Measurements from ENCODE around the gene C19orf47.
"Not testable (repeated sequence)": the region's sequence is repeated elsewhere in the genome, so short reads cannot be mapped to it uniquely, and the experiment has no call there.

C19orf47 gene

DNA sequence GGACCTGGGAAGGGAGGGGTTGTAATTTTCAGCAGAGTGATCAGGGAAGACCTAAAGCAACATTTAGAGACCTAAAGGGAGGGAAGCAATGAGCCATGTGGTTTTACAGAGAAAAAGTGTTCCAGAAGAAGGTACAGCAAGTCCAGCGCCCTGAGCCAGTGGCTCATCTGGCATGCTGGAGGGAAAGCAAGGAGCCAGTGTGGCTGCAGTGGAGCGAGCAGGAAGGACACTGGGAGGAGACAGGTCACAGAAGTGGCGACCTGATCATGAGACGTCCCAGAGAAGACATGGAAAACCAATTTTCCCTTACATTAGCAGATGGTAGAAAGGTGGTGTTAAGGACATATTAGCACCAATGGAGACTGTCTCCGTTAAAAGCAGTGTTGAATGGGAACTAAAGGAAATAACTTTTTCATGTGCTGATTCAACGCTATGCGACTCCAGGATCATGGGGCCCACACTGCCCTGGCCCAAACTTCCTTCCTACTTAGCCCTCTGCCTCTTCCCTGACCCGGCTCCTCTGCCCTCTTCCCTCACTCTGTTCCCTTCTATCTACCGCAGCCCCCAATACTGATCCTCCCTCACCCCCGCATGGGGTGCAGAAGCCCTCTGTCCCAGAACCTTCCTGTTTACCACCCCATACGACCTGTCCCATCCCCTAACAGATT is 5.4 kb downstream of the C19orf47 start:
- no peak for DNase-seq

DNA sequence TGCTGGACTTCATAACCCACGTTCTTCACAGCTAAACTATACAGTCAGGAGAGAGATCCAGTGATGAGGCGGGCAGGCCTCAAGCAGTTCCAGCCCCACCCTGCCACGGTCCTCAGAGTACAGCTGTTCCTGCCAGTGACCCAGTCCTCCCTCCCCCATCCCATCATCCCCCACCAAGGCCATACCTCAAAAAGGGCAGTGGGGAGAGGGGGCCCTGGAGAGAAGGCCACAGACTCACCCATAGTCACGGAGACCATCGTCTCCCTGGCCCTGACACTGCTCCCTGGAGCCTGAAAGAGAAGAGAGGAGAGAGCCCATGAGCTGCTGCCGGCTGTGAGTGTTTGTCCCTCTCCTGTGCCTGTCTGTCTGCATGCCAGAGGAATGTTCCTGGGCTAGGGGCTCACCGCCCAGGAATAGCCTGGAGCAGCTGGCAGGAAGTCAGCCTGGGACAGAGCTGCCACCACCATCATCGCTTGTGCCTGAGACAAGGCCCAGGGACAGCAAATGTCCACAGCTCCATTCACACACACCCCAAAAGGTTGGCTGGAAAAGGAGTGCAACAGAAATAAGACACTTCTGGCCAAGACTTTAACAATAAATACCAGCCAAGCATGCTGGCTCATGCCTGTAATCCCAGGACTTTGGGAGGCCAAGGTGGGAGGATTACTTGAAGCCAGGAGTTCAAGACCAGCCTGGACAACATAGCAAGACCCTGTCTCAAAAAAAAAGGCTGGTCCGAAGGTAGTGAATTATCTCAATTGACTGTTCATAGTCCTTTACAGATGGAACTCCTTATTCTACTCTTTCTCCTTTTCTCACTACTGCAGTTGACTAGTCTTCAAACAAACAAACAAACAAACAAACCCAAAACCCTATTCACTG is 6.4 kb downstream of the C19orf47 start:
- DNase-seq, result no peak

DNA sequence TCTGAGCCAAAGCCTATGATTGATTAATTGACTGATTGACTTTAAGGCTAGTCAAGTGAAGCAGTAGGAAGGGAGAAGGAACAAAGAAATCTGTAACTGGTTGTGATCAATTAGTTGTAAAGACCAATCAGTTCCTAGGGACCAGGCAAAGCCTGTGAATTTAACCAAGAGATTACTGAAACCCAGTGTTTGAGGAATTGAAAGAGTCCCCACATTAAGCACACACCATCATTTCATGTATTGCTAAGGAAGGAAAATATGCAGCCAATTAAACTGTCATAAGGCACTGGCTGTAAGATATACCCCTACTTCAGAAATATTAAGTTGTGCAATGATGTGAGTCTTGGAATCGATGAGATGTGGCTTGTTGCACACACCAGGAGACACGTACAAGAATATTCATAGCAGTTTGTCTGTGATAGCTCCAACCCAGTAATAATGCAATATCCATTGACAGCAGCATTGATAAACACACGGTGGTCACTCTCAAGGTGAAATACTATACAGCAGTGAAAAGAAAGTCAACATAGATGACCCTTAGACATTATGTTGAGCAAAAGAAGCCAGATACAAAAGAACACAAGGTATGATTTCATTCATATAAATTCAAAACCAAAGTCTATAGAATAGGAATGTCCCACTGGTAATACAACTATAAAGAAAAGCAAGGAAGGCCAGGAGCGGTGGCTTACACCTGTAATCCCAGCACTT is 9.0 kb downstream of the C19orf47 start:
- DNase-seq, result no peak

DNA sequence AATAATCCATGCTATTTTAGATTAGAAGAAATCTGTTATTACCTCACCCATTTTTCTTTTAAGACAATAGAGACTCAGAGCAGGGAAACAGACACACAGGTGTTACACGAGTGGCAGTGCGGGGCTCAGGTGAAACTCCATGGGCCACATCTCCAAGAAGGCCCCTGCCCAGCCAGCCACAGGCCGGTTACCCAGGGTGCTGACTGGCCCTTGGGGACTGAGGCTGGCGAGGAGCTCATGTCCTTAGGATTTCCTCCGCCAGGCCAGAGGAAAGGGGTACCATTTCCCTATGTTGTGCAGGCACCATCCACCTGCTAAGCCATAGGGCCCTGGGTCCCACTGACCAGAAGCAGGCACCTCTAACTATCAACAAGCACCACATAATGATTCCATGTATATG is 10.6 kb downstream of the C19orf47 start:
- no peak for DNase-seq

DNA sequence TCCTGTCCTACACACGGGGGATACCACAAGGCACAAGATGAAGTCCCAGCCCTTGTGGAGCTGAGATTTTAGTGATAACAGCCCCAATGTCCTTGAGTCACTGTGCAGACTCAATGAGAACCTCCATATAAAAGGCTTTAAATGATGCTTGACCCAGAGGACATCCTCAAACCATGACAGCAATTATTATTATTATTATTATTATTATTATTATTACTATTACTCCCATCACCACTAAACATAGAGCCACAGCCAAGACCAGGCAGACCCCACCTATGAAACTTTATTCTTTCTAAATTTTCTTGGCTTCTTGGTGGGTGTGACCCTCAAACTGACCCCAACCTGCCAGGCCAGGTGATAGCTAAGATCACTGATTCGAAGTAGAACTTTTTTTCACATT is 11.1 kb downstream of the C19orf47 start:
- no peak for DNase-seq

DNA sequence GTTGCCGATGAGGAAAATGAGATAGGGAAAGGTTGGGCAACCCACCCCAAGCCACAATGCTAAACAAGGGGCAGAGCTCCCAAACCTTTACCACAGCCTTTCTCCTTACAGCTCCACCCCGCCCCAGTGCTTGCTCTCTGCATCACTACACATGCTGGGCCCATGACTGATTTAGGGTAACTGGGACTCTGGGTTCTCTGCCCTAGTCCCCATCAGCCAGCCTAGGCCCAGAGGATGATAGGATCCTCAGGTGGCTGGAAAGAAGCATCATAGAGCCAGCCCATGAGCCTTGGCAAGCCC is 11.6 kb downstream of the C19orf47 start:
- DNase-seq, result no peak

DNA sequence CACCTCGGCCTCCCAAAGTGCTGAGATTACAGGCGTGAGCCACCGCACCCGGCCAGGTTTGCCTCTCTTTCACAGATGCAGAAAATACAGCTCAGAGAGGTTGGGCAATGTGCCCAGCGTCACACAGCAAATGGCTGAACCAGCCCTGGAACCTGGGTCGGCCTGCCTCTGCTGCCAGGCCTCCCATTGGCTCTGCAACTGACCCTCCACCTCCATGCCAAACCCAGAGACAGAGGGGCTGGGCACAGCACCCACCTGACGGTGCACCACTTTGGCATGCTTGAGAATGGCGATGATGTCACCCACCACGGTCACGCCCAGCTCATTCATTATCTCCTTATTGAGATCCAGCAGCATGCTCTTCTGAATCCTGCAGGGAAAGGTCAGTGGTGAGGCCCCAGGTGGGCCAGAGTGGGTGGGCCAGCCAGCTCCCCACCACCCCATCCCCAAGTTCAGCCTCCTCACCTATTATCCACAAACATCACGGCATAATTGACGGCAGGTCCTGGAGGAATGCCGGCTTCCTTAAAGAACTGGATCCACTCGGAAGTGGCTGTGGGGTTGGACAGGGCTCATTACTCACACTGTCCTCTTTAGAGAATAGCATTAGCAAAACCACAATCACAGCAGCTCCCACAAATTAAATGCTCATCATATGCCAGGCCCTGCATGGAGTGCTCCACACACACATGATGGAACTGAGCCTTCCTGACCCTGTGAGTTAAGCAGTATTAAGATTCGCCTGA is 12.2 kb downstream of the C19orf47 start:
- DNase-seq, result no peak

DNA sequence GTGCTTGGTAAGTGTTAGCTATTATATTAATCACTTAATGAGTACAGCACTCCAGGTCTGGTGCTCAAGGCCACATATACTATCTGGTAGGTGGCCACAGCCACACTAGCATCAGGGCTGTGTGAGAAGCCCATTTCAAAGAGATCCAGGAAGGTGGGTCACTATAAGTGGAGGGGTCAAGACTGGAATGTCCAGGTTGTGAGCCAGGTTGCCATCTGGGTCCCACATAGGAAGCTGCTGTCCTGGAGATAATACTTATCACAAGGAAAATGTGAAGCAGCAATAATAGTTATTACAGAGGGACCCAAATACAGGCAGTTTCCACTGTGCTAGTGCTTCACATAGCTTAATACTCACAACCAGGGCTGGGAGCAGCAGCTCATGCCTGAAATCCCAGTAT is 13.1 kb downstream of the C19orf47 start:
- no peak for DNase-seq

DNA sequence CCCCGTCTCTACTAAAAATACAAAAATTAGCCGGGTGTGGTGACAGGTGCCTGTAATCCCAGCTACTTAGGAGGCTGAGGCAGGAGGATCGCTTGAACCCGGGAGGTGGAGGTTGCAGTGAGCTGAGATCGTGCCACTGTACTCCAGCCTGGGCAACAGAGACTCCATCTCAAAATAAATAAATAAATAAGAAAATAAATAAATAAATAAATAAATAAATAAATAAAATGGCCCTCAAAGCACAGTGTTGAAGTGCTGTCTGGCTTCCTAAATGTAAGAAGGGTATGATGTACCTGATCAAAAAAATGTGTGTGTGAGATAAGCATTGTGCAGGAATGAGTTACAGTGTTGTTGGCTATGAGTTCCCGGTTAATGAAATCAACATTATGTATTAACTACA is 15.1 kb downstream of the C19orf47 start:
- DNase-seq, result not testable (repeated sequence)

DNA sequence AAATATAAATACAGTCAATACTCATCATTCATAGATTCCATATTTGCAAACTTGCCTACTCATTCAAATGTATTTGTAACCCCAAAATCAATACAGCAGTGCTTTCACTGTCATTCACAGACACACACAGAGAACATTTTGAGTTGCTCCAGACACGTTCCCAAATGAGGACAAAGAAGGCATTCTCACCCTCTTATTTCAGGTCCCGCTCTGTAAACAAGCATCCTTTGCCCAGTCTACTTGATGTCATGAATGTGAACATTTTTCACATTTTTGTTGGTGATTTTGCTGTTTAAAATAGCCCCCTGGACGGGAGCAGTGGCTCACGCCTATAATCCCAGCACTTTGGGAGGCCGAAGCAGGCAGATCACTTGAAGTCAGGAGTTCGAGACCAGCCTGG is 15.5 kb downstream of the C19orf47 start:
- DNase-seq, result no peak

DNA sequence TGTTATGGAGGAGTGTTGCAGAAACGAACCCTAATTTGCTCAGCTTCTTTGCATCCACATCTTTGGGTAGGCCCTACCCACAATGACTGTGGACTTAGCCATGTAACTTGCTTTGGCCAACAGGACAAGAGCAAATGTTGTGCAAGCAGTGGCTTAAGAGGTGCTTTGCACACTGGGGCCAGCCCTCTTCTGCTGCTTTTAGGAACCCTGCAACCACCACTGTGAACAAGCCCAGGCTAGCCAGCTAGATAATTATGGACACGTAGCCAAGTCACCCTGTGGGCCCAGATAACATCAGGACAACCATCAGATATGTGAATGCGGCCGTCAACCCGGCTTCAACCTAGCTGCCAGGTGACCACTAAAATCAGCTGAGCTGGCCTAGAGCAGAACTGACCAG is 17.1 kb downstream of the C19orf47 start:
- no peak for DNase-seq

DNA sequence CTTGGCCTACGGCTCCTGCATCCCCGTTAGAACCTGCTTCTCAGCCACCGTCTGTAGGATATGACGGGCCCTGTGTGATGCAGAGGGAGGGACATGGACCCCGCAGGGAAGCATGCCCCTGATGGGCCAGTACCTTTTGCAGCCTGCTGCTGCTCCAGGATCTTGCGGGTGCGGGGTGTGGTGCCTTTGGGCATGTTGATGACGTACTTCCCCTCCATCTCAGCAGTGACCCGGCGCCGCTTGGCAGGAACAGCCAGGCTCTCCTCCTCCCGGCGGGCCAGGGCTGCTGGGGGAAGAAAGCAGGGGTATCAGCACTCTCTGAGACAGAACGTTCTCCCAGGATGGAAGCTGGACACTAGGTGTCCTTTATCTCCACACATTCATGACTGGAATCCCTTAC is 22.0 kb downstream of the C19orf47 start:
- no peak for DNase-seq

DNA sequence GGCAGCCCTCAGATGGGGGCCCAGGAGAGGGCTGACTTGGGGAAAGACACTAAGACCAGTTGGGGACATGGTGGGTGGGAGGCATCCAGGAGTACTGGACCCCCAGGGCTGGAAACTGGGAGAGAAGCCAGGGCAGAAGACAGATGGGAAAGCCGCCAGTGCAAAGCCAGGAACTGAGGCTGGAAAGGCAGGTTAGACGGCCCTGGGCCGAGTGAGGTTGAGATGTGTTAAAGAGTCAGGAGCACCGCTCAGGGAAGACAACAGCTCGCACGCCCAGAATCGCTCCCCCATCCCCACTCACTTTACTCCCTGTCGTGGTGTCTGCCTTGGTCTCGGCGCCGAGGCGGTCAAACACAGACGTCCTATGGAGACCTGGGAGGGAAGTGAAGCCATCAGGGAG is 24.5 kb downstream of the C19orf47 start:
- DNase-seq, result no peak

DNA sequence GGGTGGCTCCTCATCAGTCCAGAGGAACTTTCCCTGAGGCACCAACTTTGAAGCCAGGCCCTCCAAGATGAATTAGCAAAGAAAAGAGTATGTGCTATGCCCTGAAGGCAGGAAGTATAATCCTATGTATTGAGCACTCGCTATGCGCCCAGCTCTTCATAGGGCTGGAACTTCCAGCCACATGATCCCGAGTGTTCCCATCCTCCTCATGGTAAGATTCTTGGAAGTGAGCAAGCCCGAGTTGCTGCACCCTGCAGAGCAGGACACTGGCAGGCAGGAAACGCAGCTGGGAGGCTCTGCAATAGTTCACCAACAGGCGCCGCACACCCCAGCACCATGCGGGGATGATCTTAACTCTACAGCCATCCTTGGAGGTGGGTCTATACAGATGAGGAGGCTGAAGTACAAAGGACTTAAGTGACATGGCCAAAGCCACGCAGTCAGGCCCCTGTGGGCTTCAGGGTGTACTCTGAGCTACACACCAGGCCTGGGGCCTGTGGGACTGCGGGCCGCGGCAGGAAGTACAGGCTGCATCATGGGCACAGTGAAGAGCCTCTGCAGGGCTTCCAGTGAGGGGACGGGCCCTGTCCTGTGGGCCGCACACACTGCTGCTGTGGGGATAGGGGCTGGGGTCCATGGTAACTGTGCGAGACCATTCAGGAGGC is 25.1 kb downstream of the C19orf47 start:
- no peak for DNase-seq

DNA sequence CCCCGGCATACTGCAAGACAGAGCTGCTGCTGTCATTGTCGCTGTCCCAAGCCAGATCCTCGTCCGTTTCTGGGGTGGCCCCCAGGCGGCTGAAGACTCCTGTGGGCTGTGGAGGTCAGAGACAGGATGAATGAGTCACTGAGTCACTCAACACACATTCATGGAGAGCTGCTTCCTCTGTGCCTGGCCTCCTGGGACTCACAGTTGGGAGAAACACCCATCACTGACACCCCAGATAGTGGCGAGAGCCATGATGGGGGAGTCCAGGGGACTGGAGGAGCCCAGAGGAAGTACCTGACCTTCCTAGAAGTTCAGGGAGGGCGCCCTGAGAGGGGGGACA is 26.0 kb downstream of the C19orf47 start:
- DNase-seq, result no peak

DNA sequence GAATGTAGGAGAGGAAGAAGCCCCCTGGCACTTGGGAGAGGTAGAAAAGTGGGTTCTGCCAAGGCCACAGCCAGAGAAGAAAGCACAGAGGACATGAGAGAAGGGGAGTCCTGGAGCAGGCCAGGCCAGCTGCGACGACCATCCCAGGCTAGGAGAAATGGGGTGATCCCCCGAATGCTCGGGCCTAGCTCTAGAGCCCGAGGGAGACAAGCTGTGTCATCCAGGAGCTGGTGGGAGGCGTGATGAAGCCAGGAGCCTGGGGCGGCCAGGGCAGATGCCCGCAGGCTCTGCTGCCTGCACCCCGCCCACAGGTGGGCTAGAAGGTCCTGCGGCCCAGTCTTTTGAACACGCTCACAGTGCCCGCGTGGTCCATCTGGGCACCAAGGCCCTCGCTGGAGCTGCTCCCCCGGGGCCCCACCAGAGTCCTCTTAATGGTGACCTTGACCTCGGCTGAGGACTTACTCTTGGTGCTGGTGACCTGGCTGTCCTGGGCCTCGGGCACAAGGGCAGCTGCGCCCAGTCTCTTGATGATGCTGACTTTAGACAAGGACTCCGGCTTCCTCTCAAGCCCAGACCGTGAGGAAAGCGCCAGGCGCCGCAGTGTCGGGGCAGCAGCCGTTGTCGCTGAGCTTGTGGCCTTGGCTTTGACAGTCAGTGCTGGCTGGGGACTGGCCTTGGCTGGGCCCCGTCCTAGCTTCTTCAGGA is 26.5 kb downstream of the C19orf47 start:
- no peak for DNase-seq

DNA sequence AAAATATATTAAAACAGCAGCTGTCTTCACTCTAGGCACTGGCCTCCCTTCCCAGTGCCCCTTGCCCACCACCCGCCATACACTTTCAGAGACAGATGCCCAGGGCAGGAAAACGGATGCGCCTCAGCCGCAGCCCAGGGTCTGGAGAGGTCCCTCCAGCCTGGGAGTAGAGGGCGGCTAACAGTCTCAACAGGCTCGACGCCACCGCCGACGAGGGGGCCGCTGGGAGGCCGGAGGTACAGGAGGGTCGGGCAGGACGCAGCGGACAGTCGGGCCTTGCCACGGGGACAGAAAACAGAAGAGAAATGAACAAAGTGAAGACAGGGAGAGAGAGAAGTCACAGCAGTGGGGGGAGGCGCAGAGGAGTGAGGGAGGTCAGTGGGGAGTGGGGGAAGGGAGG is 27.1 kb downstream of the C19orf47 start:
- no peak for DNase-seq

DNA sequence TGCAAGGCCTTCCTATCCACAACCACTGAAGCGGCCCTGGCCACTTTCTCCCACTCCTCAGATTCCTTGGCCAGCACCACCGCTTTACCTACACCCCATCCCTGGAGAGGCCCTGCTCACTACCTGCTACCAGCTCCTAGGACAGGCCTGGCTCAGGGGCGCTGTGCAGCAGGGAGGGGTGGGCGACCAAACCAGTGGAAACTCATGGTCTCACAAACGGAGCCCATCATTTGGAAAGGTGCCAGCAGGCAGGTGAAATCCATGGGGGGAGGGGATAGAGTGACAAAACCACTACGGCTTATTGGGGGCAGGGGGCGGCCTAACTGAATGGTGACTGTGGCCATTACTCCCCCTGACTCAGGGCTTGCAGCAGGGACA is 27.6 kb downstream of the C19orf47 start:
- DNase-seq, result no peak

DNA sequence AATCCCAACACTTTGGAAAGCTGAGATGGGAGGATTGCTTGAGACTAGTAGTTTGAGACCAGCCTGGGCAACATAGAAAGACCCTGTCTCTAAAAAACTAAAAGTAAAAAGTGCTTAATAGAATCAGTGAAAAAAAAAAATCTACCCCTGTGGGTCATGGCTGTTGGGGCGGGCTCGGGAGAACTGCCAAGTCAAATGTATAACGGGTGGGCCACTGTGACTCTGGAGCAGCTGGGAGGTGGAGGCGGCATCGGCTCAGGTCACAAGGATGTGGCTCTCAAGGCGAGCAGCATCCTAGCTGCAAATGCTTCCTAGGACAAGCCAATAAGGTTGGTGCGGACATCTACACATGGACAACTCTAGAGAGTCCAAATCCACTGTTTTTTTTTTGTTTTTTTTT is 30.9 kb downstream of the C19orf47 start:
- no peak for DNase-seq

DNA sequence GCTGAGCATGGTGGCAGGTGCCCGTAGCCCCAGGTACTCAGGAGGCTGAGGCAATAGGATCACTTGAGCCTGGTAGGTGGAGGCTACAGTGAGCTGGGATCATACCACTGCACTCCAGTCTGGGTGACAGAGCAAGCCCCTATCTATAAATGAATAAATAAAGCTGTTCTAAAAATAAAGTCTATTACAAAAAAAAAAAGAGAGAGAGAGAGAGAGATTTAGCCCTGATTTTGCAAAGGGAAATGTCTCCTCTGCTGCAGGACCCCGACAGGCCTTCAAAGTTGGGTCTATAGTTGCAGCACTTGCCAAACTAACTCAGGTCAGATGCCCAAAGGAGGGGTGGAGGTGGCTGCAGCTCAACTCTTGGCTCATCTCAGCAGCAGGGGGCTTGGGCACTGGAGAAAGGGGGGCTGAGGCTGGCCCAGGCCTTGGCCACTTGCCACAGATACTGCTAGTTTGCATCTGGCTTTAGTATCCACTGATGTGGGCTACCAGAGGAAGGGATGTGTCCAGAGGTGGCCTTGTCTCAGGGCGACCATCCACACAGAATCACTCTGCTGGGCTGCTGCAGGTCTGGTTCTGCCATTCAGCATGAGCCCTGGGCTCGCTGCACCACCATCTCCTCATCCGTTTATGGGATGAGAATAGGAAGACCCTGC is 32.3 kb downstream of the C19orf47 start:
- DNase-seq, result no peak

DNA sequence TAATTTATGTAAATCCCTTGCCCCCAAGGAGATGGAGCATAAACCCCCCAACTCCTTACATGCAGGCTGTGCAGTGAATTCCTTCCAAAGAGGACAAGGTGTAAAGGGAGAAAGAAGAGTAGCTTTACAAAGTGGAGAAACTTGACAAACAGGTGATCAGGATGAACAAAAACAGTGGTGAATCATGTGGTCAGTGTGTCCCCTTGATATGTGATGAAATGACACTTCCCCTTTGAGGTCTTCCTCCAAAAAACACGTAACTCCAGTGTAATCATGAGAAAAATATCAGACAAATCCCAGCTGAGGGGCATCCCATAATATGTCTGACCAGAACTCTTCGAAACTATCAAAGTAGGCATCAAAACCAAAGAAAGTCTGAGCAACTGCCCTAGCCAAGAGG is 33.5 kb downstream of the C19orf47 start:
- no peak for DNase-seq
